Stimulated activated CD8-positive, alpha-beta memory T cell treated with anti-CD3 and anti-CD28 coated beads, Interleukin-12 subunit alpha, Interleukin-12 subunit beta, amount 100 ng/mL, for 4 hours (primary cell): Measurements from ENCODE around the gene PTPRN2.
"Not testable (repeated sequence)": the region's sequence is repeated elsewhere in the genome, so short reads cannot be mapped to it uniquely, and the experiment has no call there.

ENCODE experiments used
- DNase-seq: peaks from one replicate; pipeline ENCODE4 v3.0.0-alpha.2; 2020; ENCODE audit warnings: low read depth

The PTPRN2 gene

DNA sequence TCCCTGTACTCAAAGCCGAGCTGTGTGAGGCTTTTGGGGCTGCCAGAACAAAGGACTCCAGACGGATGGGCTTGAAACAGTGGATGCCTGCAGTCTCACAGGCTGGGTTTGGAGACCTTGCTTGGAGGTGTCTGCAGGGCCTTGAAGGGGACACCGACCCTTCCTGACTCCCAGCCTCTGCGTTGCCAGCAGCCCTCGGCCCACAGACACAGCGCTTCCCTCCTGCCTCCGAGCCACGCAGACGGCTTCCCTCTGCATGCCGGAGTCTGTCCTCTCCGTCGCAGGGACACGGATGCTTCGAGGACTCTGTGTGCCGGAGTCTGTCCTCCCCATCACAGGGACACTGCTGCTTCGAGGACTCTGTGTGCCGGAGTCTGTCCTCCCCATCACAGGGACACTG is 726.1 kb downstream of the PTPRN2 start:
- no peak for DNase-seq

- DNase-seq: no peak
Measured at GRCh38 chr7:157861031-157861491, 726.6 kb downstream of the PTPRN2 start.

DNA sequence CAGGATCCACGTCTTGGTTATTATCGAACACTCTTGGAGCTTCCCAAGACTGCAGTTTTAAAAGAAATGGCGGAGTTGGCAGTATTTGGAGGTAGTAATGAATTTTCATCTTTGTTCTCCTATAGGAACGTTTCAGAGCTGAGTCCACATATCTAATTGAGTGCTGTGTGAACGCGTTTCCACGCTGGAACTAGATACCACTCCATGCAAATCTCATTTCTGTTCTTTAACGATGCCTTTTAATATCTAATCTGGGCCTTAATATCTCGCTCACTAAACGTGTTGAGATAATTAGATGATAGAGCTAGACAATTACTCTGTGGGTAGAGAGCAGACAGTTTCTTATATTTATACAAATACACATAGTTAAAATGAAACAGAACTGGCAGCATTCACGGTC is 727.2 kb downstream of the PTPRN2 start:
- no peak for DNase-seq

GRCh38 chr7:157859915-157860314 is 727.7 kb downstream of the PTPRN2 start:
- no peak for DNase-seq

GRCh38 chr7:157857578-157858075 is 730.0 kb downstream of the PTPRN2 start:
- DNase-seq: no peak

GRCh38 chr7:157856873-157857577 is 730.6 kb downstream of the PTPRN2 start:
- DNase-seq: no peak

DNA sequence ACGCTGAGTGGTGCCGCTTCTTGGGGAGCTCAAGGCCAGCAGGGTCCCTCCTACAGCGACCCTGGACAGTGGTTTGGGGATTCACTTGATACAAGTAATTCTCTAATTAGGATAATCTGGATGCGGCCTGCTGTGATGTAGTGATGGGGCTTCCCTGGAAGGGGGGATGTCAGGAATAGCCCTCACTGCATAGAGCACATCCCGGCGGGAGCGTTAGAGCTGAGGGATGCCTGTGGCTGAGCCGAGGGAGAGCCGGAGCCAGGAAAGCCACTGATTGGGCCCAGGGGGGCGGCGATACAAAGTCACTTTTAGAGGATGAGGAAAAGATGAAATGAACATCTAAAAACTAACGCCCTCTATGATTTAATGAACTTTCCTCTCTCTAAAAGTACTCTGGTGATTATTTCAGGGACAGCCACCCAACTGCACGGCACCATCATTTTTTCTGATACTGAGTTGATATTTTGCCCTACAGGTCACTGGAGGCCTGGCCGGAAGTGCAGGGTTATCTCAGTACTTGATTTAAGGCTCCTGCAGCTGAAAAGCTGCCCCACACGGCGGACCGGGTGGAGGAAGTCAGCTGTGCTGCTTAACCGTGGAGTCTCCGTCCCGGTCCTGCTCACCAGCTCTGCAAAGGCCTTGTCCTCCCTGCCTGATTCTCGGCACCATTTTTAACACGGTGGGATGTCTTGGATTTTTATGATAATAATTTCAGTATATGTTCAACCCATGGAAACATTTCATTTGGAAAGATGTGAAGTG is 732.0 kb downstream of the PTPRN2 start:
- DNase-seq: no peak

GRCh38 chr7:157855016-157855415 is 732.6 kb downstream of the PTPRN2 start:
- DNase-seq: no peak

- DNase-seq: no peak
Measured at GRCh38 chr7:157854066-157854891, 733.3 kb downstream of the PTPRN2 start.

DNA sequence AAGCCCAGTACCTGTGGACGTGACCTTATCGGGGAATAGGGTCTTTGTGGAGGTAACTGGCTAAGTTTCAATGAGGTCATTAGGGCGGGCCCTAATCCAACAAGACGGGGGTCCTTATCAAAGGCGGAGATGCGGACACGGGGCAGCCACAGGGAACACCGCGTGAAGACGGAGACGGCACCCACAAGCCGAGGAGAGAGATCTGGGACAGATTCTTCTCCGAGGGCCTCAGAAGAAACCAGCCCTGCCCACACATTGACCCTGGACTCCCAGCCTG is 733.9 kb downstream of the PTPRN2 start:
- DNase-seq: no peak

- no peak for DNase-seq
Measured at GRCh38 chr7:157853076-157853788, 734.4 kb downstream of the PTPRN2 start.

DNA sequence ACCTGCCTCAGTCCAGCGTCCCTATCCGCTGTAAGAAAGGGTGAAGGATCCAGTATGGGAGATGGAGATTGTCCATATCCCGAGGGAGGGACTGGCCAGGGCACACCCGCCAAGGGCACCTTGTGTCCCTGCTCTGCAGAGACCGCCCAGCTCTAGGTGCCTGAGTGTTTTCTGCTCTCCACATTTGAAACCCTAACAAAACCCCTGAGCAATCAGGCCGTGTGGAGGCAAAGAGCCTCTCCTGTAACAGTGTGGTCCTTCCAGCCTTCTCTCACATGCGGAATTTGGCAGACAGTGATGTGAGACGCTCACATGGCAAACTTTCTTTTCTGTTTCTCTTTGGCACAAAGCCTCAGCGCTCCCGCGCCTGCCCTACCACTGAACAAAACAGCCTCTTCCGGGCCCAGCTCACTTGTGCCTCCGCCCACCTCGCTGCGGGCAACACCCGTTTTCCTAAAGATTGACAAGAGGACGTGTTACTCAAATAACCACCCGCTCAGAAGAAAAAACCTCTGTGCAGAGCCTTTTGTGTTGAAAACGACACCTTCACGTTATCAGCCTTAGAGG is 736.0 kb downstream of the PTPRN2 start:
- DNase-seq: peak; percentile 38

GRCh38 chr7:157850481-157851444 is 736.9 kb downstream of the PTPRN2 start:
- DNase-seq: no peak

DNA sequence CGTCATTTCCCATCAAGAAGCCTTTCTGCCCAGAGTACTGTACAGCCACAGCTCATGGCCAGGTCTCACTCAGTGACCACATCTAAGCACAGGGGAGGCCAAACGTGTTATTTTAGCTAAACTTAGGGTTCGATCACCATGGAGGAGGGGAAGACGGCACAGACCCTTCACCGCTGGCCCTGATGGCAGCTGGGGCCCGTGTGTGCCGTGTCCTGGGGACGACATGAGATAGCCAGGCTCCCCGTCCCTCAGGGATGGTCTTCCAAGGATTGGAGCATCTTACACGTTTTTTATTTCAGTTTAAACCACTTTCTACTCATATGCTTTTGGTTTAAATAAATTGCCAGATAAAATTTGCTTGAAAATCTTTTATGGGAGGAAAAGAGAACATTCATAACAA is 737.9 kb downstream of the PTPRN2 start:
- no peak for DNase-seq

DNA sequence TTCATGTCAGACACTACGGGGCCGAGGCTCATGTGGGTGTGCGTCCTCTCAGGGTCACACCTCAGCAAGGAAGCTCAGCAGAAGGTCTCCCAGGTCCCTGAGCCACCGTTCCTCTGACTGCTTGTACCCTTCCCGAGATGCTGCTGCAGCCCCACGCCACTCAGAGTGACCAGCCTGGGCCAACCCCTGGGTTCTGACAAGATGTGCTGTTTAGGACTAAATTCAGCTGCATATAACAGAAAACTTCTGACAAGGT is 738.4 kb downstream of the PTPRN2 start:
- DNase-seq: no peak

DNA sequence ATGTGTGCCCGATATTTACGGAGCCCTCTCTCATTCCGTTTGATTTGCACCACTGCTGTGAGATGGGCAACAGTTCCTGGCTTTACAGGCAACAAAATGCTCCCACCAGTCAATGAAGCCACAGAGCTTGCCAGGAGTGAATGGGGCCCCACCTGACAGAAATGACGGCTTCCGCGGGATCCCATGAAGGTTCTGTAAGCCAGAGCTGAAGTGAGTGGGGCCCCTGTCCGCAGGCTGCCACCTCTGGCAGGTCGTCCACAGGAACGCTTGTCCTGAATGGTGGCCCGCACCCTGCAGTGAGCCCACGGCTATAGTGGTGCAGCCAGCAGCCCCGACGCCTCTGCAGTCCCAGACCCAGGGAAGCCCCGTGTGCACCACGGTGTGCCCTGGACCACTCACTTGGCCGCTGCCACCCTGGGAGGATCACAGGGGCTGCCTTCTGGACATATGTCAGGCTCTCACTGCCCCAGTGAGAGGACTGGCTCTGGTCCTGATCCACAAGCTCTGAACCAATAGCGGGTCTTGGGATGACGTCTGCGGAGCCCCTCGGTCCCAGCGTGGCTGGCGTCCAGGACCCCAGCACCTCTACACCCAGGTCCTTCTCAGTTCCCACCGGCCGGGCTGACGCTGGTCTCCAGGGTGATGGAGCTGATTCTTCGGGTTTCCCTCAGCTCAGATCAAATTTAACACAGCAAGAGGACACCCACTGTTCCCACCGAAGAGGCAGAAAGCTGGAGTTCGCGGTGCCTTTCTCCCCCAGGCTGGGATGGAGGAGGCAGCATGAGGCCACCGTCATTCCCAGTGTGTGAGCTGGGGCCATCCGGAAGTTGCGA is 738.9 kb downstream of the PTPRN2 start:
- no peak for DNase-seq

DNA sequence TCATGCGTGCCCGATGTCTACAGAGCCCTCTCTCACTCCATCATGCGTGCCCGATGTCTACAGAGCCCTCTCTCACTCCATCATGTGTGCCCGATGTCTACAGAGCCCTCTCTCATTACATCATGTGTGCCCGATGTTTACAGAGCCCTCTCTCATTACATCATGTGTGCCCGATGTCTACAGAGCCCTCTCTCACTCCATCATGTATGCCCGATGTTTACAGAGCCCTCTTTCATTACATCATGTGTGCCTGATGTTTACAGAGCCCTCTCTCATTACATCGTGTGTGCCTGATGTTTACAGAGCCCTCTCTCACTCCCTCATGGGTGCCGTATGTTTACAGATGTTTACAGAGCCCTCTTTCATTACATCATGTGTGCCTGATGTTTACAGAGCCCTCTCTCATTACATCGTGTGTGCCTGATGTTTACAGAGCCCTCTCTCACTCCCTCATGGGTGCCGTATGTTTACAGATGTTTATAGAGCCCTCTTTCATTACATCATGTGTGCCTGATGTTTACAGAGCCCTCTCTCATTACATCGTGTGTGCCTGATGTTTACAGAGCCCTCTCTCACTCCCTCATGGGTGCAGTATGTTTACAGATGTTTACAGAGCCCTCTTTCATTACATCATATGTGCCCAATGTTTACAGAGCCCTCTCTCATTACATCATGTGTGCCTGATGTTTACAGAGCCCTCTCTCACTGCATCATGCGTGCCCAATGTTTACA is 739.7 kb downstream of the PTPRN2 start:
- DNase-seq: not testable (repeated sequence)

GRCh38 chr7:157846746-157847145 is 740.9 kb downstream of the PTPRN2 start:
- not testable (repeated sequence) for DNase-seq

DNA sequence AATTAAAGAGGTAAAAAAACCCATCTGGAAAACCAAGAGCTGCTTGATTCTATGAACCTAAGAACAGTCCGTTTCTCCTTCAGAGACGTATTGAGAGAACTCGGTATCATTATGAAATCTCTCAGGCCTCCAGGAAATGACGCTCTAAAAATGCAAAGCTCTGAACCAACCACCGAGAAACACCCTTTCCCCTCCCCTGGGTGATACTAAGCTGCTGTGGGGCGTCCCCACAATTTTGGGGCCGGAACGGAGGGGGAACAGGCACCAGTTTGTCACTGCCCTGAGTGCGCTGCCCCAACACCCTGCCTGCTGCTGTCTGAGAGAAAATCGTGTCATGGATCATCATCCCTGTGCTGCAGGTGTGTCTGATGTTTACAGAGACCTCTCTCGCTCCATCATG is 741.4 kb downstream of the PTPRN2 start:
- no peak for DNase-seq
